ENCODE measurements around the gene SDHB.

SDHB gene

GRCh38 chr1:17016317-17016661, 37.5 kb downstream of the SDHB start:
- DNase-seq (ENCODE audit: insufficient read length, low spot score) (peak; percentile 24), FAIRE-seq (no peak)

DNA sequence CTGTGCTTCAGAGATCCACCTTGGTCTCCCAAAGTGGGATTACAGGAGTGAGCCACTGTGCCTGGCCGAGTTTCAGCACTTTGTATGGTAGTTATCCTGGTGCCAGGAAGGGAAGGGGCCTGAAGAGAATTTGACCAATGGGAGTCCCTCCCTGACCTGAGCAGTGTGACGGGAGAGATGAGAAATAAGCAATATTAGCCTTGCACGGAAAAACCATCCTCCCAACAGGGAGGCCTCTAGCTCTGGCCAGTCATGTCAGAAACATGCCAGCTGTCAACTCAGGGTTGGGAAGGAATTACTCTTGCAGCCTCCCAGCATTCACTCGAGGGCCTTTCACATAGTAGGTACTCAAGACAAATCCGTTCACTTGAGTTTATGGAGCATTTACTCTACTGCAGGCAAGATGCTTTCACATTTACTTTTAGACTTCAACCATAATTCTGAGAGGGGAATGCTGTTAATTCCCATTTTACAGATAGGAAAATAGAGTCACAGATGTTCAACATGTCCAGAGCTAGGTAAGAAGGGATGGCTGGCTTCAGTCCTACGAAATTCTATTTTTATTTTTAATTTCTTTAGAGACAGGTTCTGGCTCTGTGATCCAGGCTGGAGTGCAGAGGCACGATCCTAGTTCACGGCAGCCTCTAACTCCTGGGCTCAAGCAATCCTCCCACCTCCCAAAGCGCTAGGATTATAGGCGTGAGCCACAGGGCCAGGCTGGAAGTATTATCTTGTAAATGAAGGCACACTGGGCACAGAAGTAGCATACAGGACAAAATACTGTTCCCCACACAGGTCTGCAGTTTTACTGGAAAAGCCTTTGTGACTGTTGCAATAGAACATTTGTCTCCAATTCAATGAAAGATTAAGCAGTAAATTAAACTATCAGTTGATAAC, 38.9 kb downstream of the SDHB start:
- no peak for FAIRE-seq
- no peak for DNase-seq (ENCODE audit: insufficient read length, low spot score)

DNA sequence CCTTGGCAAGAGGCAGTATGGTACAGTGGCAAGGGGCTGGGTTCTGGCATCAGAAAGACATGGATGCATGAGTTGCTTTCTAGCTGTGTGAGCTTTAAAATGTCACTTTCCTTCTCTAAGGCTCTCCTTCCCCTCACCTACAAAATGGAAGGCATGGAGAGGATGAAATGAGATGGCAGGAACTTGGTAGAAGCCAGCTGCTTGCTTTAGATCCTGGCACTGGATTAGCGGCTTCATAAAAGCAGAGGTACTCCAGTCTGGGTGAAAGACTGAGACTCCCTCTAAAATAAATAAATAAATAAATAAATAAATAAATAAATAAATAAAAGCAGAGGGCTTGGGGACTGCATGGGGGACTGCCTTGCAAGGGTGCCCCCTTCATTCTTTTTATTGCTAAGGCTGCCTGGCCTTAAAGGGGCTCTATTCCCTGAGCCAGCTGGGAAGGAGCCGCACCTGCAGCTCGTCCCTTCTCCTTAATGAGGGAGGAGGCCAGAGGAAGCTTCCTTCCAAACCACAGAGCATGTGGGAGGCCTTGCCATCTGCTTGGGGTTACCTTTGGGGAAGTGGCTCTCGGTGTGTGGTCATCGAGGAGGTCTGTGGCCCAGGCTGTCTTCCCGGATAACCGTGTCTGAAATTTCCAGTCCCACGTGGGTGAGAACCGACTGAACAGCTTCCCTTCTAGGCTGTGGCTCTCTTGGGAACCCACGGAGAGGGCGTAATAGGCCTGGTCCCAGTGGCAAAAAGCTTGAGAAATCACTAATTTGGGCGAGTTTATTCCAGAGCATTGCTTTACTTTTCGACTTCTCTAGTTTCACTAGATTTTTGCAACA, 40.1 kb downstream of the SDHB start:
- DNase-seq (ENCODE audit: insufficient read length, low spot score) (no peak), FAIRE-seq (no peak)

- peak; percentile 32 for DNase-seq (ENCODE audit: insufficient read length, low spot score)
- no peak for FAIRE-seq
Observed at GRCh38 chr1:17012775-17013490, 40.9 kb downstream of the SDHB start.

GRCh38 chr1:17011439-17012307, 42.2 kb downstream of the SDHB start, which contains the start of gene ATP13A2:
TSS of gene ATP13A2 (minus strand) at chr1:17011928. CDS start at chr1:17011738, 190 bp downstream.
- DNase-seq (ENCODE audit: insufficient read length, low spot score) (peak; percentile 77), FAIRE-seq (peak; percentile 60)

- DNase-seq (ENCODE audit: insufficient read length, low spot score) (no peak), FAIRE-seq (no peak)
Observed at GRCh38 chr1:17011092-17011438, 42.8 kb downstream of the SDHB start.

GRCh38 chr1:17009706-17010105, 44.1 kb downstream of the SDHB start:
- DNase-seq (ENCODE audit: insufficient read length, low spot score) (no peak), FAIRE-seq (no peak)

- DNase-seq (ENCODE audit: insufficient read length, low spot score) (no peak), FAIRE-seq (no peak)
Observed at GRCh38 chr1:17008208-17008855, 45.5 kb downstream of the SDHB start.

- FAIRE-seq: no peak
- no peak for DNase-seq (ENCODE audit: insufficient read length, low spot score)
Observed at GRCh38 chr1:17007121-17007520, 46.7 kb downstream of the SDHB start.

DNA sequence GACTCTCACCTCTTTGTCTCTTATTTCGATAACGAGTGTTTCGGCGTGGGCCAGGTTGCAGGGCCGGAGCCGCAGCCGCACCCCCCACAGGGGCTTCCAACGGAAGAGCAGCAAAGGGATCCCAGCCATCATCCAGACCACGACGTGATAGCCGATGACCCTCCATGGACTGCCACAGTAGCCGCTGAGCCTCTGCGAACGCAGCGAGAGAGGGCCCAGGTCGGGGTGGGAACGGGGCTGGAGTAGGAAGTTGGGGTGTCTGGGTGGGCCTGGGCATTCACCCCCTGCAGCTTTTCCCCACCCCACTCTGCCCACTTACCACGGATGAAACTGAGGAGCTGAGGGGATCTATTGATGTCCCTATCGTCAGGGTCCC, 48.5 kb downstream of the SDHB start:
- DNase-seq (ENCODE audit: insufficient read length, low spot score) (no peak), FAIRE-seq (no peak)

GRCh38 chr1:17004466-17005364, 49.1 kb downstream of the SDHB start:
- DNase-seq (ENCODE audit: insufficient read length, low spot score): no peak
- FAIRE-seq: no peak

GRCh38 chr1:17002524-17002902, 51.3 kb downstream of the SDHB start:
- FAIRE-seq (no peak), DNase-seq (ENCODE audit: insufficient read length, low spot score) (no peak)

GRCh38 chr1:17001760-17002523, 51.9 kb downstream of the SDHB start:
- DNase-seq (ENCODE audit: insufficient read length, low spot score): no peak
- no peak for FAIRE-seq

- no peak for DNase-seq (ENCODE audit: insufficient read length, low spot score)
Observed at GRCh38 chr1:16999863-17000262, 54.0 kb downstream of the SDHB start.

DNA sequence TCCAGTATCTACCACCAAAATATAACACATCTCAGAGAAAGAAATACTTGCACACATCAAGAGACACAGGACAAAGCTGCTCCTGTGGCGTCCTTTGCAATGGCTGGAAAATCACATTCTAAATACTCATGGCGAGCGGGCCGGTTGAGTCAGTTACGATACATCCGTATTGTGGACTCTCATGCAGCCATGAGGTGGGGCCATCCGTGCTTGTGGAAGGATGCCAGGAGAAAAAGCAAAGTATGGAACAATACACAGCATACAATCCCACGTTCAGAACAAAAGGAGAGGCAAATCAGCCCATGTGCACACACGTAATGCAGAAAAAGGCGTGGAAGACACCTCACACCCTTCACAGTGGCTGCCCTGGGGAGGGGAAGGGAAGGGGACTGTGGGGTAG, 55.2 kb downstream of the SDHB start:
- FAIRE-seq: no peak
- DNase-seq (ENCODE audit: insufficient read length, low spot score): no peak

More at GRCh38 chr1:16999863-17000262, 54.0 kb downstream of the SDHB start:
- no peak for FAIRE-seq

DNA sequence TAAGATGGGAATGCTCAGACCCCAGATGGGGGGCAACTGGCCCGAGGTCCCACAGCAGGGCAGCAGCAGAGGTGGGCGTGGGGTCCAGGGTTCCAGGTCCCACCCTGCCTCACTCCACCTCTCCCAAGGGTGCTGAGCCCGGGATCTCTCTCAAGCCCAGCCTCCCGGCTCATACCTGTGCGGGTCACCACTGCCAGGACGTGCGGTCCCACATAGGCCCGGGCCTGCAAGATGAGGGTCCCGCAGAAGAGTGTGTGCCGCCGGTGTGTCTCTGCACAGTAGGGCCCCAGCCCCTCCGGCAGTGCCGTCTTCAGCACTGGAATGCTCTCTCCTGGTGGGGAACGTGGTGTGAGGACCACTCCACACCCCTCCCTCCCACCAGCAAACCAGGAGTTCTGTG, 57.0 kb downstream of the SDHB start:
- DNase-seq (ENCODE audit: insufficient read length, low spot score) (no peak), FAIRE-seq (no peak)

- FAIRE-seq (no peak), DNase-seq (ENCODE audit: insufficient read length, low spot score) (no peak)
Observed at GRCh38 chr1:16993521-16994038, 60.3 kb downstream of the SDHB start.

GRCh38 chr1:16992675-16993074, 61.2 kb downstream of the SDHB start:
- no peak for FAIRE-seq

More at GRCh38 chr1:16992675-16993074, 61.2 kb downstream of the SDHB start:
- DNase-seq (ENCODE audit: insufficient read length, low spot score): no peak

Measured in HTR-8/SVneo (cell line).